GM12878 (cell line): ENCODE measurements around the gene DIAPH3.

Experiments
- ASH2L ChIP-seq: fragments of 300-600, 200-600 bp; sonication (generic); IDR thresholded peaks from 2 replicates; pipeline ENCODE4 v1.6.1; 2017; ENCODE audit warnings: low read depth, mild to moderate bottlenecking, borderline replicate concordance
- BRCA1 ChIP-seq: IDR thresholded peaks from 2 replicates; pipeline ENCODE4 v1.6.1; 2011; ENCODE audit warnings: low read depth, low read length, improper control_type of control experiment
- HDAC6 ChIP-seq: fragments of 200-600 bp; sonication (generic); IDR thresholded peaks from one replicate; pipeline ENCODE4 v1.8.0; 2017; ENCODE audit warnings: antibody characterized with exemption; ENCODE audit not compliant: unreplicated experiment
- JUNB ChIP-seq: IDR thresholded peaks from 2 replicates; pipeline ENCODE4 v1.6.1; 2016; ENCODE audit warnings: antibody characterized with exemption, mild to moderate bottlenecking
- MXI1 ChIP-seq: fragments of 150-350 bp; IDR thresholded peaks from 2 replicates; pipeline ENCODE4 v1.6.1; 2011; ENCODE audit warnings: low read depth, mild to moderate bottlenecking, inconsistent platforms, low read length, improper control_type of control experiment
- POLR2A ChIP-seq: IDR thresholded peaks from 2 replicates; pipeline ENCODE4 v1.6.1; 2011; ENCODE audit warnings: low read depth, mild to moderate bottlenecking, low read length
- RAD21 ChIP-seq: IDR thresholded peaks from 2 replicates; pipeline ENCODE4 v1.6.1; 2011; ENCODE audit warnings: mild to moderate bottlenecking, low read depth, low read length, moderate library complexity; ENCODE audit not compliant: insufficient read depth
- SMC3 ChIP-seq: IDR thresholded peaks from 2 replicates; pipeline ENCODE4 v1.6.1; 2011; ENCODE audit warnings: low read length, improper control_type of control experiment, borderline replicate concordance
- TF ChIP-seq, protein P1 (sequence below): IDR thresholded peaks from 2 replicates; pipeline ENCODE4 v1.6.1; 2011; ENCODE audit warnings: borderline replicate concordance, low read depth, mild to moderate bottlenecking, moderate library complexity, low read length; ENCODE audit not compliant: insufficient read depth, poor library complexity, severe bottlenecking
- TF ChIP-seq, protein P2 (sequence below): IDR thresholded peaks from 2 replicates; pipeline ENCODE4 v1.6.1; 2012; ENCODE audit warnings: mild to moderate bottlenecking, low read depth, low read length

DNA sequence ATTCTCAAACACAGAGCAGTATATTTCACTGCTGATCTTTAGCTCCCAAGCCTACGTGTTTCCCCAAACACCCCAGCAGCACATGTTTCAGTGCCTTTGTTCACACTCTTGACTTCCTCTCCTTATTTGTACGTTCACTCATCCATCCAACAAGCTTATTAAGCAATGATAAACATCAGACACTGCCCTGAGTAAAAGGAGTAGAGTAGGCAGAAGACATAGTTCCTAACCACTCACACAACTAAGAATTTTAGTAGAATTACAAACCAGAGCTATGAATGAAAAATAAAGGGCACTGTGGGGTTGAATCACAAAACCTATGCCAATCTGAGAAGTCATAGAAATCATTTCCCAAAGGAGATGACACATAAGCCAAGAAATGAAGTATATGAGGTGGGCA, 213.5 kb downstream of the DIAPH3 start:
- TF ChIP-seq ASH2L (no peak), POLR2A (no peak), MXI1 (no peak), SMC3 (no peak), BRCA1 (no peak), RAD21 (no peak), JUNB (no peak), HDAC6 (no peak)
- TF ChIP-seq, protein P1, sequence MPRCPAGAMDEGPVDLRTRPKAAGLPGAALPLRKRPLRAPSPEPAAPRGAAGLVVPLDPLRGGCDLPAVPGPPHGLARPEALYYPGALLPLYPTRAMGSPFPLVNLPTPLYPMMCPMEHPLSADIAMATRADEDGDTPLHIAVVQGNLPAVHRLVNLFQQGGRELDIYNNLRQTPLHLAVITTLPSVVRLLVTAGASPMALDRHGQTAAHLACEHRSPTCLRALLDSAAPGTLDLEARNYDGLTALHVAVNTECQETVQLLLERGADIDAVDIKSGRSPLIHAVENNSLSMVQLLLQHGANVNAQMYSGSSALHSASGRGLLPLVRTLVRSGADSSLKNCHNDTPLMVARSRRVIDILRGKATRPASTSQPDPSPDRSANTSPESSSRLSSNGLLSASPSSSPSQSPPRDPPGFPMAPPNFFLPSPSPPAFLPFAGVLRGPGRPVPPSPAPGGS, result no peak
- TF ChIP-seq, protein P2, sequence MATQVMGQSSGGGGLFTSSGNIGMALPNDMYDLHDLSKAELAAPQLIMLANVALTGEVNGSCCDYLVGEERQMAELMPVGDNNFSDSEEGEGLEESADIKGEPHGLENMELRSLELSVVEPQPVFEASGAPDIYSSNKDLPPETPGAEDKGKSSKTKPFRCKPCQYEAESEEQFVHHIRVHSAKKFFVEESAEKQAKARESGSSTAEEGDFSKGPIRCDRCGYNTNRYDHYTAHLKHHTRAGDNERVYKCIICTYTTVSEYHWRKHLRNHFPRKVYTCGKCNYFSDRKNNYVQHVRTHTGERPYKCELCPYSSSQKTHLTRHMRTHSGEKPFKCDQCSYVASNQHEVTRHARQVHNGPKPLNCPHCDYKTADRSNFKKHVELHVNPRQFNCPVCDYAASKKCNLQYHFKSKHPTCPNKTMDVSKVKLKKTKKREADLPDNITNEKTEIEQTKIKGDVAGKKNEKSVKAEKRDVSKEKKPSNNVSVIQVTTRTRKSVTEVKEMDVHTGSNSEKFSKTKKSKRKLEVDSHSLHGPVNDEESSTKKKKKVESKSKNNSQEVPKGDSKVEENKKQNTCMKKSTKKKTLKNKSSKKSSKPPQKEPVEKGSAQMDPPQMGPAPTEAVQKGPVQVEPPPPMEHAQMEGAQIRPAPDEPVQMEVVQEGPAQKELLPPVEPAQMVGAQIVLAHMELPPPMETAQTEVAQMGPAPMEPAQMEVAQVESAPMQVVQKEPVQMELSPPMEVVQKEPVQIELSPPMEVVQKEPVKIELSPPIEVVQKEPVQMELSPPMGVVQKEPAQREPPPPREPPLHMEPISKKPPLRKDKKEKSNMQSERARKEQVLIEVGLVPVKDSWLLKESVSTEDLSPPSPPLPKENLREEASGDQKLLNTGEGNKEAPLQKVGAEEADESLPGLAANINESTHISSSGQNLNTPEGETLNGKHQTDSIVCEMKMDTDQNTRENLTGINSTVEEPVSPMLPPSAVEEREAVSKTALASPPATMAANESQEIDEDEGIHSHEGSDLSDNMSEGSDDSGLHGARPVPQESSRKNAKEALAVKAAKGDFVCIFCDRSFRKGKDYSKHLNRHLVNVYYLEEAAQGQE, result no peak
